ENCODE data around the gene SPSB2. TPM values are rescaled to one million over a fixed set of nuclear protein-coding genes. Genes with fewer than 3 reads are reported as not detected.

The SPSB2 gene
- total RNA-seq, 1 donor from 2014 or later, result 6.2 TPM

GRCh38 chr12:6839482-6840201, 33.5 kb downstream of the SPSB2 start:
- no peak overlapping the region for H3K27ac Mint-ChIP-seq (ENCODE audit: unreplicated experiment)
- H3K4me3 Mint-ChIP-seq, result no peak overlapping the region
- no peaks in the 10 kb centered on the region for H3K9me3 Mint-ChIP-seq
- DNase-seq (ENCODE audit: low read depth, low spot score), result no peak
- peaks cover 7% of the 10 kb centered on the region for H3K4me1 Mint-ChIP-seq
- TF ChIP-seq, protein P1, sequence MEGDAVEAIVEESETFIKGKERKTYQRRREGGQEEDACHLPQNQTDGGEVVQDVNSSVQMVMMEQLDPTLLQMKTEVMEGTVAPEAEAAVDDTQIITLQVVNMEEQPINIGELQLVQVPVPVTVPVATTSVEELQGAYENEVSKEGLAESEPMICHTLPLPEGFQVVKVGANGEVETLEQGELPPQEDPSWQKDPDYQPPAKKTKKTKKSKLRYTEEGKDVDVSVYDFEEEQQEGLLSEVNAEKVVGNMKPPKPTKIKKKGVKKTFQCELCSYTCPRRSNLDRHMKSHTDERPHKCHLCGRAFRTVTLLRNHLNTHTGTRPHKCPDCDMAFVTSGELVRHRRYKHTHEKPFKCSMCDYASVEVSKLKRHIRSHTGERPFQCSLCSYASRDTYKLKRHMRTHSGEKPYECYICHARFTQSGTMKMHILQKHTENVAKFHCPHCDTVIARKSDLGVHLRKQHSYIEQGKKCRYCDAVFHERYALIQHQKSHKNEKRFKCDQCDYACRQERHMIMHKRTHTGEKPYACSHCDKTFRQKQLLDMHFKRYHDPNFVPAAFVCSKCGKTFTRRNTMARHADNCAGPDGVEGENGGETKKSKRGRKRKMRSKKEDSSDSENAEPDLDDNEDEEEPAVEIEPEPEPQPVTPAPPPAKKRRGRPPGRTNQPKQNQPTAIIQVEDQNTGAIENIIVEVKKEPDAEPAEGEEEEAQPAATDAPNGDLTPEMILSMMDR (conservative IDR thresholded peaks at IDR 0.05), result no peak
- H3K36me3 Mint-ChIP-seq (ENCODE audit: low read depth), result peaks cover 8% of the 10 kb centered on the region
- no peaks in the 10 kb centered on the region for H3K27me3 Mint-ChIP-seq (ENCODE audit: low read depth)

- H3K9me3 Mint-ChIP-seq, result no peaks in the 10 kb centered on the region
- H3K27me3 Mint-ChIP-seq (ENCODE audit: low read depth), result no peaks in the 10 kb centered on the region
- peaks cover 7% of the 10 kb centered on the region for H3K4me1 Mint-ChIP-seq
- peaks cover 6% of the 10 kb centered on the region for H3K36me3 Mint-ChIP-seq (ENCODE audit: low read depth)
- H3K27ac Mint-ChIP-seq (ENCODE audit: unreplicated experiment), result no peak overlapping the region
- TF ChIP-seq, protein P1 (conservative IDR thresholded peaks at IDR 0.05), result no peak
- no peak for DNase-seq (ENCODE audit: low read depth, low spot score)
- H3K4me3 Mint-ChIP-seq, result no peak overlapping the region
These were observed 34.2 kb downstream of the SPSB2 start for GRCh38 chr12:6838854-6839253.

GRCh38 chr12:6837370-6838060, 35.6 kb downstream of the SPSB2 start:
- peaks cover 4% of the 10 kb centered on the region for H3K36me3 Mint-ChIP-seq (ENCODE audit: low read depth)
- no peak overlapping the region for H3K4me3 Mint-ChIP-seq
- TF ChIP-seq, protein P1 (conservative IDR thresholded peaks at IDR 0.05), result no peak
- no peak overlapping the region for H3K27ac Mint-ChIP-seq (ENCODE audit: unreplicated experiment)
- DNase-seq (ENCODE audit: low read depth, low spot score), result no peak
- no peaks in the 10 kb centered on the region for H3K9me3 Mint-ChIP-seq
- H3K4me1 Mint-ChIP-seq, result peaks cover 7% of the 10 kb centered on the region
- no peaks in the 10 kb centered on the region for H3K27me3 Mint-ChIP-seq (ENCODE audit: low read depth)

- DNase-seq (ENCODE audit: low read depth, low spot score), result no peak
- H3K27ac Mint-ChIP-seq (ENCODE audit: unreplicated experiment), result no peak overlapping the region
- H3K4me3 Mint-ChIP-seq, result no peak overlapping the region
- H3K36me3 Mint-ChIP-seq (ENCODE audit: low read depth), result peaks cover 4% of the 10 kb centered on the region
- no peaks in the 10 kb centered on the region for H3K27me3 Mint-ChIP-seq (ENCODE audit: low read depth)
- H3K9me3 Mint-ChIP-seq, result no peaks in the 10 kb centered on the region
- H3K4me1 Mint-ChIP-seq, result peaks cover 7% of the 10 kb centered on the region
- TF ChIP-seq, protein P1 (conservative IDR thresholded peaks at IDR 0.05), result no peak
These were observed 36.3 kb downstream of the SPSB2 start for GRCh38 chr12:6836851-6837250.

- no peaks in the 10 kb centered on the region for H3K9me3 Mint-ChIP-seq
- H3K27ac Mint-ChIP-seq (ENCODE audit: unreplicated experiment), result no peak overlapping the region
- TF ChIP-seq, protein P1 (conservative IDR thresholded peaks at IDR 0.05), result no peak
- DNase-seq (ENCODE audit: low read depth, low spot score), result no peak
- H3K4me3 Mint-ChIP-seq, result peak overlapping the region; percentile 36
- no peaks in the 10 kb centered on the region for H3K27me3 Mint-ChIP-seq (ENCODE audit: low read depth)
- peaks cover 6% of the 10 kb centered on the region for H3K36me3 Mint-ChIP-seq (ENCODE audit: low read depth)
- peaks cover 16% of the 10 kb centered on the region for H3K4me1 Mint-ChIP-seq
These were observed 38.2 kb downstream of the SPSB2 start for GRCh38 chr12:6834873-6835272.

Data from neural crest cell (in vitro differentiated cells).